SK-N-SH (cell line): Measurements from ENCODE around the gene SUCLA2. TPM values are rescaled to one million over a fixed set of nuclear protein-coding genes. Genes with fewer than 3 reads are reported as not detected.
A peak's percentile ranks its signal among the peaks of the same experiment; 100 is the strongest.

Source experiments
- CTCF ChIA-PET: fragments of 300-600, 350-600 bp; formaldehyde crosslinking; extraction: SDS; loops from one replicate; lab custom pipeline; 2021; lab: Yijun Ruan, JAX
- POLR2A ChIA-PET: fragments of 350-600 bp; sonication (Branson Sonifier 250); formaldehyde crosslinking; extraction: SDS; loops from one replicate; lab custom pipeline; 2020; ENCODE audit warnings: antibody characterized with exemption, inconsistent platforms; lab: Yijun Ruan, JAX
- DNase-seq: peaks from one replicate; pipeline ENCODE4 v3.0.0; 2012
- H2AFZ ChIP-seq: fragments of 200-600 bp; sonication (generic); 2 replicates; pipeline ENCODE4 v1.8.1; 2016; ENCODE audit warnings: antibody characterized with exemption, mild to moderate bottlenecking, low read depth
- H3F3A ChIP-seq: fragments of 200-600 bp; sonication (generic); replicated peaks from 2 replicates; pipeline ENCODE3; 2016; ENCODE audit warnings: antibody characterized with exemption, mild to moderate bottlenecking; ENCODE audit not compliant: insufficient read depth
- H3K27ac ChIP-seq, 2 experiments: fragments of 200-500 bp in 1 of 2; fragments of 200-600 bp in 1 of 2; sonication (Bioruptor generic) in 1 of 2; sonication (generic), shearing (Covaris generic) in 1 of 2; 2 replicates each; pipeline versions ENCODE4 v1.5.1 to v1.6.1; 2014 to 2016; ENCODE audit warnings: low read depth in 2 of 2, inconsistent platforms in 1 of 2, low read length in 1 of 2, mild to moderate bottlenecking in 1 of 2, mixed read lengths in 1 of 2
- H3K27me3 ChIP-seq: fragments of 200-600 bp; sonication (generic), shearing (Covaris generic); 2 replicates; pipeline ENCODE4 v1.6.1; 2016; ENCODE audit warnings: mixed run types; ENCODE audit not compliant: insufficient read depth
- H3K36me3 ChIP-seq, 2 experiments: fragments of 200-500 bp in 1 of 2; fragments of 200-600 bp in 1 of 2; sonication (Bioruptor generic) in 1 of 2; sonication (generic) in 1 of 2; replicated peaks in 1 of 2; 2 replicates each; pipeline versions ENCODE3 to v1.5.1; 2014 to 2016; ENCODE audit warnings: low read length in 1 of 2, mild to moderate bottlenecking in 1 of 2; ENCODE audit not compliant: insufficient read depth in 2 of 2, control insufficient read depth in 1 of 2
- H3K4me1 ChIP-seq, 2 experiments: fragments of 200-500 bp in 1 of 2; fragments of 200-600 bp in 1 of 2; sonication (Bioruptor generic) in 1 of 2; sonication (generic), shearing (Covaris generic) in 1 of 2; 2 replicates each; pipeline versions ENCODE4 v1.5.1 to v1.6.1; 2014 to 2016; ENCODE audit warnings: low read depth in 1 of 2, low read length in 1 of 2, mixed run types in 1 of 2; ENCODE audit not compliant: insufficient read depth in 2 of 2, control insufficient read depth in 1 of 2
- H3K4me2 ChIP-seq: fragments of 200-600 bp; sonication (generic), shearing (Covaris generic); 2 replicates; pipeline ENCODE4 v1.6.1; 2017; ENCODE audit warnings: mixed run types
- H3K4me3 ChIP-seq, 2 experiments: fragments of 200-500 bp in 1 of 2; fragments of 200-600 bp in 1 of 2; sonication (Bioruptor generic) in 1 of 2; sonication (generic), shearing (Covaris generic) in 1 of 2; 2 replicates each; pipeline versions ENCODE4 v1.5.1 to v1.8.1; 2014 to 2016; ENCODE audit warnings: low read depth in 2 of 2, inconsistent platforms in 1 of 2, low read length in 1 of 2, mild to moderate bottlenecking in 1 of 2, mixed read lengths in 1 of 2, moderate library complexity in 1 of 2
- H3K79me2 ChIP-seq: fragments of 200-600 bp; sonication (generic); 2 replicates; pipeline ENCODE4 v1.8.1; 2017; ENCODE audit warnings: mild to moderate bottlenecking; ENCODE audit not compliant: insufficient read depth
- H3K9ac ChIP-seq: fragments of 200-600 bp; sonication (generic); 2 replicates; pipeline ENCODE4 v1.6.1; 2017; ENCODE audit warnings: mixed run types
- H3K9me2 ChIP-seq: fragments of 200-600 bp; sonication (generic); 2 replicates; pipeline ENCODE4 v1.6.1; 2017; ENCODE audit warnings: mixed run types
- H3K9me3 ChIP-seq: fragments of 200-600 bp; sonication (generic); 2 replicates; pipeline ENCODE4 v1.6.1; 2017; ENCODE audit warnings: mixed run types, mild to moderate bottlenecking, moderate library complexity
- H4K20me1 ChIP-seq: fragments of 200-600 bp; sonication (generic); 2 replicates; pipeline ENCODE4 v1.6.1; 2017; ENCODE audit warnings: mild to moderate bottlenecking, mixed run types; ENCODE audit not compliant: insufficient read depth
- FOSL2 ChIP-seq: IDR thresholded peaks from 2 replicates; pipeline ENCODE4 v1.4.0; 2012; ENCODE audit warnings: low read depth, mild to moderate bottlenecking, moderate library complexity, borderline replicate concordance
- FOXJ3 ChIP-seq: sonication (generic); formaldehyde crosslinking; IDR thresholded peaks from 2 replicates; pipeline ENCODE4 v1.5.1; 2020; ENCODE audit warnings: mild to moderate bottlenecking, missing genetic modification reagents
- GABPA ChIP-seq: IDR thresholded peaks from 2 replicates; pipeline ENCODE4 v1.4.0; 2012; ENCODE audit warnings: low read depth, mild to moderate bottlenecking
- JUND ChIP-seq: IDR thresholded peaks from 2 replicates; pipeline ENCODE4 v1.4.0; 2012
- MEF2A ChIP-seq: IDR thresholded peaks from 2 replicates; pipeline ENCODE4 v1.4.0; 2012; ENCODE audit warnings: low read depth, borderline replicate concordance
- PBX3 ChIP-seq: IDR thresholded peaks from 2 replicates; pipeline ENCODE4; 2012
- POLR2AphosphoS5 ChIP-seq: IDR thresholded peaks from 2 replicates; pipeline ENCODE4 v1.6.1; 2012; ENCODE audit warnings: low read depth, low read length
- RAD21 ChIP-seq: IDR thresholded peaks from 2 replicates; pipeline ENCODE4 v1.6.1; 2012; ENCODE audit warnings: mild to moderate bottlenecking, low read length
- RCOR1 ChIP-seq: fragments of 150-350 bp; IDR thresholded peaks from 2 replicates; pipeline ENCODE4 v1.6.1; 2017; ENCODE audit warnings: antibody characterized with exemption, low read length
- RXRA ChIP-seq: IDR thresholded peaks from 2 replicates; pipeline ENCODE4 v1.4.0; 2012; ENCODE audit warnings: low read depth, mild to moderate bottlenecking, borderline replicate concordance
- TCF12 ChIP-seq: IDR thresholded peaks from 2 replicates; pipeline ENCODE4 v1.4.0; 2012
- TEAD4 ChIP-seq: IDR thresholded peaks from 2 replicates; pipeline ENCODE4 v1.4.0; 2012; ENCODE audit warnings: mild to moderate bottlenecking, borderline replicate concordance; ENCODE audit not compliant: insufficient read depth
- YY1 ChIP-seq: IDR thresholded peaks from 2 replicates; pipeline ENCODE4 v1.4.0; 2012; ENCODE audit warnings: low read depth, mild to moderate bottlenecking
- WGBS: methylation state at CpG from one replicate; pipeline ENCODE4 v1.1.6; 2017; ENCODE audit warnings: low lambda C conversion rate; 5-methylcytosine and 5-hydroxymethylcytosine counted together
- polyA plus RNA-seq, 3 experiments: library from polyadenylated mRNA; depleted of rRNA; stranded (reverse); fragments of >200 nt; gene quantifications; 2 replicates each; pipeline ENCODE4 v1.2.3, GENCODE V29; 2012
- TF ChIP-seq, protein P1 (sequence below): IDR thresholded peaks from 2 replicates; pipeline ENCODE4 v1.4.0; 2012; ENCODE audit warnings: low read depth
- TF ChIP-seq, protein P2 (sequence below): IDR thresholded peaks from 2 replicates; pipeline ENCODE4 v1.6.1; 2012; ENCODE audit warnings: mild to moderate bottlenecking, low read depth, low read length, moderate library complexity

The SUCLA2 gene
- polyA plus RNA-seq, 1 of the 3 experiments (the other 2 are of a cell fraction), result 24.8 TPM

DNA sequence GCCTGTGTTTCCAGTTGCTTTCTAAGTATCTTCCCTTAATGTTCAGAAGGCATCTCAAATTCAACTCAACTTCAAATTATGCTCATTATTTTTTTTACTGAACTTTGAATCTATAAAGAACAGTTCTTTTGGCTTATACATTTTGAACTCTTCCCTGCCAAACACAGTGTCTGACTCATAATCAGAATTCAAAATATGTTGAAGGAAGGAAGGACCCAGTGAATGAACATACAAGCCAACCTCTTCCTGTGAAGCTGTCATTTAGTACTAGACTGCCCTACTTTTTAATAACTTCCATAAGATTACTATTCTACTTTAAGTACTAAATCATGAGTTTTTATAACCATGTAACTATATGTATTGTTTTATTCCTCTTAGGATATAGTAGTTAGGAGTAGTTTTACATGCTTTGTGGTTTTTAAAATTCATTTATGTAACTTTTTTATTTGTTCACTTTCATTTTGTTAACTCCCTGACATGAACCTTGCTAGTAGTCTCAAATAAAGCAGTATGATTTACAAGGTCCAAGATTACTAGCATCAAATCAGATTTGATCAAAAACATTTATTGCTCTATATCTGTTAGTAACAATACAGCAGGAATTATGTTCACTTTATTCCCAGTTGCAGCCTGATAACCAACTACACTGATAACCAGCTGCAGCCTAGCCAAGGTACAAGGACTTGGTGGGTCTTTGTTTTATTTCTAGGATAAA is 42.9 kb upstream of the SUCLA2 start:
- H3K4me2 ChIP-seq, result peak overlapping the region; percentile 48; the same call in 1 of the 2 replicates
- peak; percentile 41; the same call in 1 of the 2 replicates for TF ChIP-seq JUND
- TF ChIP-seq, protein P1, sequence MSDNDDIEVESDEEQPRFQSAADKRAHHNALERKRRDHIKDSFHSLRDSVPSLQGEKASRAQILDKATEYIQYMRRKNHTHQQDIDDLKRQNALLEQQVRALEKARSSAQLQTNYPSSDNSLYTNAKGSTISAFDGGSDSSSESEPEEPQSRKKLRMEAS, result no peak
- peak; percentile 45; the same call in 1 of the 2 replicates for TF ChIP-seq FOSL2
- peak; percentile 31; the same call in 1 of the 2 replicates for TF ChIP-seq GABPA
- peak; percentile 20; the same call in 1 of the 2 replicates for TF ChIP-seq PBX3
- H3K9me3 ChIP-seq, result no peaks in the 10 kb centered on the region
- no peak for DNase-seq
- ChIA-PET POLR2A (no interaction called here), CTCF (interaction anchor here (1.0 to 1.3 kb wide), 2 partner anchors 551 to 1502 kb away, joined by 3 read pairs; no protein-coding TSS in a partner anchor)
- H3K4me3 ChIP-seq, result 0 out of 4 replicates have a peak overlapping the region, but pooled peaks of 1 of the 2 experiments have one; percentile 11
- H3K36me3 ChIP-seq, result peaks cover 16 to 32% of the 10 kb centered on the region in 2 experiments
- H3K79me2 ChIP-seq, result peaks cover 10% of the 10 kb centered on the region; the same call in 1 of the 2 replicates
- H2AFZ ChIP-seq, result no peak overlapping the region; the same call in 1 of the 2 replicates
- H3F3A ChIP-seq, result peaks cover 35% of the 10 kb centered on the region
- H3K27ac ChIP-seq, result peak overlapping the region; percentile 23 to 69; a peak in 3 of 4 replicates
- H3K27me3 ChIP-seq, result no peaks in the 10 kb centered on the region
- no peaks in the 10 kb centered on the region for H3K9me2 ChIP-seq
- peaks cover 0 to 4% of the 10 kb centered on the region in 2 experiments; a peak in 2 of 4 replicates for H3K4me1 ChIP-seq
- no peak overlapping the region for H3K9ac ChIP-seq
- H4K20me1 ChIP-seq, result no peaks in the 10 kb centered on the region

DNA sequence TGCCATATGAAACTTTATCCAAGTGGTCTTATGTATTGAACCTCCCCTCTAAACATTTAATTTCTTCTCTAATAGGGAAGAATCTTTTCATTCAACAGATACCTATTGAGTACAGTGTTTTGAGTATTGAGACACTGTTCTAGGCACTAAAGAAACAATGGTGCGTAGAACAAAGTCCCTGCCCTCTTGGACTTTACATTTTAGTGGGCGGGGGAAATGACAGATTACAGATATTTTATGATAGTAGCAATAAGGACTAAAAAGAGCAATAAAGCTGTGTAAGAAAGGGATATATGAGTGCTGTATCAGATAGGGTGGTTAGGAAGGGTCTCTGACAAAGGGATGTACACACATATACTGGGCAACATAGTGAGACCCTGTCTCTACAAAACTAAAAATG is 41.8 kb upstream of the SUCLA2 start:
- Histone ChIP-seq H3K9me3 (no peaks in the 10 kb centered on the region), H3K27me3 (no peaks in the 10 kb centered on the region), H3K27ac (peak overlapping the region in 1 of 2 experiments; percentile 69; a peak in 2 of 4 replicates), H3K9me2 (no peaks in the 10 kb centered on the region), H3K4me2 (peak overlapping the region; percentile 48; the same call in 1 of the 2 replicates), H3K4me3 (no peak overlapping the region), H3K4me1 (peaks cover 3 to 4% of the 10 kb centered on the region in 2 experiments; a peak in 2 of 4 replicates), H3K9ac (no peak overlapping the region), H3F3A (peaks cover 35% of the 10 kb centered on the region), H3K79me2 (peaks cover 15% of the 10 kb centered on the region; the same call in 1 of the 2 replicates), H4K20me1 (no peaks in the 10 kb centered on the region), H2AFZ (no peak overlapping the region), H3K36me3 (peaks cover 13 to 26% of the 10 kb centered on the region in 2 experiments)
- WGBS, result 97% methylated on average over 2 of the region's 2 CpGs
- ChIA-PET CTCF (no interaction called here), POLR2A (no interaction called here)
- no peak for TF ChIP-seq POLR2AphosphoS5
- TF ChIP-seq, protein P2, sequence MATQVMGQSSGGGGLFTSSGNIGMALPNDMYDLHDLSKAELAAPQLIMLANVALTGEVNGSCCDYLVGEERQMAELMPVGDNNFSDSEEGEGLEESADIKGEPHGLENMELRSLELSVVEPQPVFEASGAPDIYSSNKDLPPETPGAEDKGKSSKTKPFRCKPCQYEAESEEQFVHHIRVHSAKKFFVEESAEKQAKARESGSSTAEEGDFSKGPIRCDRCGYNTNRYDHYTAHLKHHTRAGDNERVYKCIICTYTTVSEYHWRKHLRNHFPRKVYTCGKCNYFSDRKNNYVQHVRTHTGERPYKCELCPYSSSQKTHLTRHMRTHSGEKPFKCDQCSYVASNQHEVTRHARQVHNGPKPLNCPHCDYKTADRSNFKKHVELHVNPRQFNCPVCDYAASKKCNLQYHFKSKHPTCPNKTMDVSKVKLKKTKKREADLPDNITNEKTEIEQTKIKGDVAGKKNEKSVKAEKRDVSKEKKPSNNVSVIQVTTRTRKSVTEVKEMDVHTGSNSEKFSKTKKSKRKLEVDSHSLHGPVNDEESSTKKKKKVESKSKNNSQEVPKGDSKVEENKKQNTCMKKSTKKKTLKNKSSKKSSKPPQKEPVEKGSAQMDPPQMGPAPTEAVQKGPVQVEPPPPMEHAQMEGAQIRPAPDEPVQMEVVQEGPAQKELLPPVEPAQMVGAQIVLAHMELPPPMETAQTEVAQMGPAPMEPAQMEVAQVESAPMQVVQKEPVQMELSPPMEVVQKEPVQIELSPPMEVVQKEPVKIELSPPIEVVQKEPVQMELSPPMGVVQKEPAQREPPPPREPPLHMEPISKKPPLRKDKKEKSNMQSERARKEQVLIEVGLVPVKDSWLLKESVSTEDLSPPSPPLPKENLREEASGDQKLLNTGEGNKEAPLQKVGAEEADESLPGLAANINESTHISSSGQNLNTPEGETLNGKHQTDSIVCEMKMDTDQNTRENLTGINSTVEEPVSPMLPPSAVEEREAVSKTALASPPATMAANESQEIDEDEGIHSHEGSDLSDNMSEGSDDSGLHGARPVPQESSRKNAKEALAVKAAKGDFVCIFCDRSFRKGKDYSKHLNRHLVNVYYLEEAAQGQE, result no peak
- TF ChIP-seq, protein P1, result no peak
- TF ChIP-seq TCF12, result no peak
- no peak for TF ChIP-seq MEF2A
- TF ChIP-seq RXRA, result no peak
- no peak for TF ChIP-seq RAD21
- no peak for TF ChIP-seq TEAD4
- TF ChIP-seq YY1, result no peak
- TF ChIP-seq RCOR1, result no peak
- no peak for TF ChIP-seq FOXJ3 (CRISPR knock-in tag)
- no peak for DNase-seq
